SK-N-SH treated with all-trans-retinoic acid at 6 μM for 48 hours (cell line): Measurements from ENCODE around the gene FZD4.

Experiments used
- CREB5 ChIP-seq: fragments of 250-450 bp; sonication (Bioruptor Pico); IDR thresholded peaks from 2 replicates; pipeline ENCODE4 v1.5.1; 2020; ENCODE audit warnings: low read depth, mild to moderate bottlenecking, moderate library complexity
- PATZ1 ChIP-seq: fragments of 250-450 bp; sonication (Bioruptor Pico); IDR thresholded peaks from 2 replicates; pipeline ENCODE4 v1.8.0; 2020; ENCODE audit warnings: mild to moderate bottlenecking, moderate library complexity, borderline replicate concordance
- SNAI2 ChIP-seq: fragments of 250-450 bp; sonication (Bioruptor Pico); IDR thresholded peaks from 2 replicates; pipeline ENCODE4 v1.5.0; 2020; ENCODE audit warnings: mild to moderate bottlenecking, moderate library complexity
- TOX ChIP-seq: fragments of 250-450 bp; sonication (Bioruptor Pico); IDR thresholded peaks from 2 replicates; pipeline ENCODE4 v1.8.0; 2021; ENCODE audit warnings: mild to moderate bottlenecking, moderate library complexity, borderline replicate concordance
- ZFP3 ChIP-seq: fragments of 250-450 bp; sonication (Bioruptor Pico); IDR thresholded peaks from 2 replicates; pipeline ENCODE4 v1.5.0; 2020; ENCODE audit warnings: mild to moderate bottlenecking, moderate library complexity
- ZFP30 ChIP-seq: fragments of 450-650 bp; formaldehyde crosslinking; IDR thresholded peaks from 2 replicates; pipeline ENCODE4 v1.5.0; 2022; ENCODE audit warnings: mild to moderate bottlenecking, moderate library complexity

GRCh38 chr11:86972734-86973133 is 17.5 kb upstream of the FZD4 start:
- TF ChIP-seq CREB5 (CRISPR knock-in tag) (no peak), SNAI2 (CRISPR knock-in tag) (no peak), ZFP30 (CRISPR knock-in tag) (no peak), ZFP3 (CRISPR knock-in tag) (no peak), PATZ1 (no peak), TOX (CRISPR knock-in tag) (no peak)
